Measurements from ENCODE around the gene DDX27. TPM values are rescaled to one million over a fixed set of nuclear protein-coding genes. Genes with fewer than 3 reads are reported as not detected.

Gene DDX27
- total and polyA plus RNA-seq, 9 of the 15 experiments (the other 6 are each of a cell fraction or from before 2014, with no cell fraction given): 17.9 to 79.3 (median 57.0) TPM

DNA sequence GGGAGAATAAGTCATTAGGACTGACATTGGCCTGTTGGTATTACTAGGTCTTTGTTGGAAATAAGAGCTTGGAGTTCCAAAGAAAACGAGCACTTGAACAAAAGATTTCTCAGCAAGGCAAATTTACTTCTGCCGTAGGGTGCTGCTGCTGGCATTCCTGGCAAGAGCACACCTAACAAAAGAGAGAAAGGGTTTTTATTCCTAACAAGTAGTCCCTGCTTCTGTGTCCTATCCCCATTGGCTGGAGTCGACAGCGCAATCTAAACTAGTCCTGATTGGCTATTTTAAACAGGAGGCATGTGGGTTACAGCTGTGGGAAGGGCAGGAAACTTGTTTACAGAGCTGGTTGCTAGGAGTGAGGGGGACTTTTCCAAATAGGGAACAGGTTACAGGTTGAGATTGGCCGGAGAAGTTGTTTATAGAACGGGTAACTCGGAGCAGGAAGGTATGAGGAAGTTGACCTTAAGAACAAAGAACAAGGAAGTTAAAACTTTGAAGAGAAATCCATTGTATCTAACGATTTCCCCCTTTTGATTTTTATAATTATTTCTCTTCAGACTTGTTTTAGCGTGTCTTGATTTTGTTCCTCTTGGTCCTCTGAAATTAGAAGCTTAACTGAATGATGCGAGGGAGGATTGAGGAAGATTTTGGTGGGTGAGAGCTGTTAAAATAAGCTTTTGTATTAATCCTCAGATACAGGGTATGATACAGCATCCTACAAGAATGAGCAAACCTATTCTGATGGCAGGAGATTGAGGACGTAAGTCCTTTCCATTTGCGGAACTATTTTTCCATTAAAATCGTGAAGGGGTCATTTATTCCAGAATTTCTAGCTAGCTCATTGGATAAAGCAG is 62.1 kb downstream of the DDX27 start (continued):
- TF ChIP-seq ZNF318 (IDR thresholded peaks at IDR 0.05; ENCODE audit: borderline replicate concordance in 1 of 2, low read depth in 1 of 2) (no peak), TRIM25 (IDR thresholded peaks at IDR 0.05; ENCODE audit: borderline replicate concordance) (no peak), SUPT5H (IDR thresholded peaks at IDR 0.05) (peak; percentile 32; the same call in 1 of the 2 replicates), ZNF740 (CRISPR knock-in tag; IDR thresholded peaks at IDR 0.05) (no peak), ZNF740 (tag; IDR thresholded peaks at IDR 0.05) (no peak), FOXM1 (IDR thresholded peaks at IDR 0.05; ENCODE audit: low read depth) (peak; percentile 74), FOXM1 (CRISPR knock-in tag; IDR thresholded peaks at IDR 0.05; ENCODE audit: low read depth) (peak; percentile 54; the same call in 1 of the 2 replicates), RBM17 (IDR thresholded peaks at IDR 0.05; ENCODE audit: borderline replicate concordance, low read depth, low read length) (no peak)
- TF ChIP-seq, protein P1, sequence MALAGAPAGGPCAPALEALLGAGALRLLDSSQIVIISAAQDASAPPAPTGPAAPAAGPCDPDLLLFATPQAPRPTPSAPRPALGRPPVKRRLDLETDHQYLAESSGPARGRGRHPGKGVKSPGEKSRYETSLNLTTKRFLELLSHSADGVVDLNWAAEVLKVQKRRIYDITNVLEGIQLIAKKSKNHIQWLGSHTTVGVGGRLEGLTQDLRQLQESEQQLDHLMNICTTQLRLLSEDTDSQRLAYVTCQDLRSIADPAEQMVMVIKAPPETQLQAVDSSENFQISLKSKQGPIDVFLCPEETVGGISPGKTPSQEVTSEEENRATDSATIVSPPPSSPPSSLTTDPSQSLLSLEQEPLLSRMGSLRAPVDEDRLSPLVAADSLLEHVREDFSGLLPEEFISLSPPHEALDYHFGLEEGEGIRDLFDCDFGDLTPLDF (CRISPR knock-in tag; IDR thresholded peaks at IDR 0.05): 0 out of 2 replicates have a peak, but pooled peaks have one; percentile 22
- TF ChIP-seq, protein P2, sequence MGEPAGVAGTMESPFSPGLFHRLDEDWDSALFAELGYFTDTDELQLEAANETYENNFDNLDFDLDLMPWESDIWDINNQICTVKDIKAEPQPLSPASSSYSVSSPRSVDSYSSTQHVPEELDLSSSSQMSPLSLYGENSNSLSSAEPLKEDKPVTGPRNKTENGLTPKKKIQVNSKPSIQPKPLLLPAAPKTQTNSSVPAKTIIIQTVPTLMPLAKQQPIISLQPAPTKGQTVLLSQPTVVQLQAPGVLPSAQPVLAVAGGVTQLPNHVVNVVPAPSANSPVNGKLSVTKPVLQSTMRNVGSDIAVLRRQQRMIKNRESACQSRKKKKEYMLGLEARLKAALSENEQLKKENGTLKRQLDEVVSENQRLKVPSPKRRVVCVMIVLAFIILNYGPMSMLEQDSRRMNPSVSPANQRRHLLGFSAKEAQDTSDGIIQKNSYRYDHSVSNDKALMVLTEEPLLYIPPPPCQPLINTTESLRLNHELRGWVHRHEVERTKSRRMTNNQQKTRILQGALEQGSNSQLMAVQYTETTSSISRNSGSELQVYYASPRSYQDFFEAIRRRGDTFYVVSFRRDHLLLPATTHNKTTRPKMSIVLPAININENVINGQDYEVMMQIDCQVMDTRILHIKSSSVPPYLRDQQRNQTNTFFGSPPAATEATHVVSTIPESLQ (CRISPR knock-in tag; IDR thresholded peaks at IDR 0.05): no peak
